ENCODE results near the gene ADH7. TPM values are rescaled to one million over a fixed set of nuclear protein-coding genes. Genes with fewer than 3 reads are reported as not detected.

ADH7 gene
- total RNA-seq, 3 donors from 2014 or later (not counting 1 experiment from before 2014, with no cell fraction given): not detected

DNA sequence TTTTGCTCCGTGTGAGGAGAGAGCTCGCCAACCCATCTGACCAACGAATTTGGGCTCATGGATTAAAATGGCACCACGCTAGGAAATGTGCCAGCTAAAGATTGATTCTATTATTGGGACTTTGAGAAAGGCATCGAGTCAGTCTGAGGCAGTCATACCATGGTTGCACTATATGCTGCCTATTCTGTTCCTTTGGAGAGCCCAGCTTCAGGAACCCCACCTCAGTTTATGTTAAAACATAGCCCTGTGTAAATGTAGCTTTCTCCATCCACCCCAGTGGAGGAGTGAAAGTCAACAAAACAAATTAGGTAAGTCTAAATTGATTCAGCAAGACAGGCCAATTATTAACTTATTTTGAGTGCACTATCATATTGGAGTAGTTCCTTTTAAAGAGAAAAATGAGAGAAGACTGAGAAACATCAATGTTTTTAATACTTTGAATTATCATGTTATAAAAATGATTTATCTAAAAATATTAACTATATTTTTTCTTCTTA, 24.5 kb upstream of the ADH7 start:
- Mint-ChIP-seq H3K36me3 (no peaks in the 10 kb centered on the region), H3K9me3 (no peaks in the 10 kb centered on the region), H3K4me1 (no peaks in the 10 kb centered on the region), H3K27ac (no peak overlapping the region), H3K4me3 (no peak overlapping the region), H3K27me3 (ENCODE audit: low read depth in 2 of 2) (peaks cover 6 to 14% of the 10 kb centered on the region in 2 donors)
- no peak for TF ChIP-seq CTCF (IDR thresholded peaks at IDR 0.05)
- WGBS (ENCODE audit: insufficient coverage): 81% methylated on average over 5 of the region's 5 CpGs
- Histone ChIP-seq H3K36me3 (ENCODE audit: control insufficient read depth, insufficient read depth, low read length) (no peaks in the 10 kb centered on the region), H3K9me3 (ENCODE audit: control insufficient read depth, insufficient read depth, low read length) (no peaks in the 10 kb centered on the region), H3K4me1 (ENCODE audit: control insufficient read depth, insufficient read depth, low read length) (no peaks in the 10 kb centered on the region), H3K4me3 (ENCODE audit: low read length) (no peak overlapping the region), H3K27ac (ENCODE audit: low read length) (no peak overlapping the region), H3K27me3 (ENCODE audit: control insufficient read depth, insufficient read depth, low read length) (no peaks in the 10 kb centered on the region)
- DNase-seq (no peak), ATAC-seq (no peak)
- intact Hi-C loops (cut with micrococcal nuclease): no loop called here

- Histone ChIP-seq H3K4me3 (ENCODE audit: low read length) (no peak overlapping the region), H3K27ac (ENCODE audit: low read length) (no peak overlapping the region), H3K9me3 (ENCODE audit: control insufficient read depth, insufficient read depth, low read length) (no peaks in the 10 kb centered on the region), H3K36me3 (ENCODE audit: control insufficient read depth, insufficient read depth, low read length) (no peaks in the 10 kb centered on the region), H3K27me3 (ENCODE audit: control insufficient read depth, insufficient read depth, low read length) (no peaks in the 10 kb centered on the region), H3K4me1 (ENCODE audit: control insufficient read depth, insufficient read depth, low read length) (no peaks in the 10 kb centered on the region)
- H3K27me3 Mint-ChIP-seq (ENCODE audit: low read depth in 2 of 2): peaks cover 6 to 9% of the 10 kb centered on the region in 2 donors
- no peak for DNase-seq
- ATAC-seq: no peak
- WGBS (ENCODE audit: insufficient coverage): 55% methylated on average over 4 of the region's 6 CpGs
- no peak for TF ChIP-seq CTCF (IDR thresholded peaks at IDR 0.05)
- intact Hi-C loops (cut with micrococcal nuclease): no loop called here
- no peak overlapping the region for H3K27ac Mint-ChIP-seq
- no peaks in the 10 kb centered on the region for H3K36me3 Mint-ChIP-seq
- no peaks in the 10 kb centered on the region for H3K9me3 Mint-ChIP-seq
- no peaks in the 10 kb centered on the region for H3K4me1 Mint-ChIP-seq
- H3K4me3 Mint-ChIP-seq: no peak overlapping the region
Observed at GRCh38 chr4:99458911-99459447, 23.8 kb upstream of the ADH7 start.

DNA sequence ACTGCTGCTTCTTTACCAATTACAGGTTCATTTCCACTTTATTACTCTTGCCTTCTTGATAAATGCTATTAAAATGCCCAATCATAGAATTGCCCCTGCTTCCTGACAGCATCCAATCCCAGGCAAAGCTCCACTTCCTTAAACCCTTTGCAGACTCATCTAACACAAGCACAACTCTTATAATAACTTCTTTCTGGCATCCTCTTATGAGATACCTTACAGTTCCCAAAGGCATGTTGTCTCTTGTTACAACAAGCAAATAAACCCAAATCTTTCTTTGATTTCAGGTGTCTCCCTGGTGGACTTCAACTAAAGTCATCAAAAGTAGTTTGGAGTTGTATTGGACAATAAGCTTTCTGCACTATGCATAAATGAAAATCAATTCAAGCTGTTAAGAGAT, 22.5 kb upstream of the ADH7 start:
- peaks cover 4 to 5% of the 10 kb centered on the region in 2 donors for H3K9me3 Mint-ChIP-seq
- no peaks in the 10 kb centered on the region for H3K4me1 ChIP-seq (ENCODE audit: control insufficient read depth, insufficient read depth, low read length)
- intact Hi-C loops (cut with micrococcal nuclease): no loop called here
- no peak for TF ChIP-seq CTCF (IDR thresholded peaks at IDR 0.05)
- no peaks in the 10 kb centered on the region for H3K9me3 ChIP-seq (ENCODE audit: control insufficient read depth, insufficient read depth, low read length)
- H3K27me3 Mint-ChIP-seq (ENCODE audit: low read depth in 2 of 2): peaks cover 4 to 10% of the 10 kb centered on the region in 2 donors
- H3K27ac Mint-ChIP-seq: no peak overlapping the region
- no peak overlapping the region for H3K27ac ChIP-seq (ENCODE audit: low read length)
- ATAC-seq (no peak), DNase-seq (no peak)
- H3K4me3 Mint-ChIP-seq: no peak overlapping the region
- no peaks in the 10 kb centered on the region for H3K4me1 Mint-ChIP-seq
- H3K4me3 ChIP-seq (ENCODE audit: low read length): no peak overlapping the region
- peaks cover 5% of the 10 kb centered on the region for H3K36me3 Mint-ChIP-seq
- no peaks in the 10 kb centered on the region for H3K27me3 ChIP-seq (ENCODE audit: control insufficient read depth, insufficient read depth, low read length)
- H3K36me3 ChIP-seq (ENCODE audit: control insufficient read depth, insufficient read depth, low read length): no peaks in the 10 kb centered on the region

- Histone ChIP-seq H3K4me3 (ENCODE audit: low read length) (no peak overlapping the region), H3K4me1 (ENCODE audit: control insufficient read depth, insufficient read depth, low read length) (no peaks in the 10 kb centered on the region), H3K27me3 (ENCODE audit: control insufficient read depth, insufficient read depth, low read length) (no peaks in the 10 kb centered on the region), H3K27ac (ENCODE audit: low read length) (no peak overlapping the region), H3K9me3 (ENCODE audit: control insufficient read depth, insufficient read depth, low read length) (no peaks in the 10 kb centered on the region), H3K36me3 (ENCODE audit: control insufficient read depth, insufficient read depth, low read length) (no peaks in the 10 kb centered on the region)
- Mint-ChIP-seq H3K27me3 (ENCODE audit: low read depth in 2 of 2) (peaks cover 2 to 12% of the 10 kb centered on the region in 2 donors), H3K9me3 (peaks cover 7 to 8% of the 10 kb centered on the region in 2 donors), H3K36me3 (peaks cover 7% of the 10 kb centered on the region), H3K27ac (no peak overlapping the region), H3K4me3 (no peak overlapping the region), H3K4me1 (no peaks in the 10 kb centered on the region)
- ATAC-seq (no peak), DNase-seq (no peak)
- WGBS (ENCODE audit: insufficient coverage): 91% methylated on average over 4 of the region's 4 CpGs
- no peak for TF ChIP-seq CTCF (IDR thresholded peaks at IDR 0.05)
- intact Hi-C loops (cut with micrococcal nuclease): no loop called here
Observed at GRCh38 chr4:99457270-99457669, 22.1 kb upstream of the ADH7 start.
